ENCODE measurements around the gene PFKFB1.

The PFKFB1 gene

DNA sequence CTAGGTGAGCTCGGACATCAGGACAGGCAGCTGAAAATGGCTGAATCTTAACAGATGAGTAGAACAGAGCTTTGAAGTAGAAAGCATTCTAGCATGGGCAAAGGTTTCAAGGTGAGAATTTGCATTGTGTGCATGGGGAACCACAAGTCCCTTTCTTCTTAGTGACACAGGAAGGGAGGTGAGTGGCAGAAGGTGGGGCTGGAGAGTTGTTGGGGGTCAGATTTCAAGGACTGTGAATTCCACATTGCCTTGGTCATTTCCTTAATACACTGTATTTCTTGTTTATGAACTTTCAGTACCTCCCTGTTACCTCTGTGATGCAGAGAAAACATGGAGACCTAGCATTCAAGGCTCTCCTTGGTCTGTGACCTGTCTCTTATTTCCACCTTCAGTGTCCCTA, 10.2 kb upstream of the PFKFB1 start:
- peaks cover 3% of the 10 kb centered on the region for H3K27me3 ChIP-seq (ENCODE audit: insufficient read depth, low read depth, severe bottlenecking)
- TF ChIP-seq, protein P1, sequence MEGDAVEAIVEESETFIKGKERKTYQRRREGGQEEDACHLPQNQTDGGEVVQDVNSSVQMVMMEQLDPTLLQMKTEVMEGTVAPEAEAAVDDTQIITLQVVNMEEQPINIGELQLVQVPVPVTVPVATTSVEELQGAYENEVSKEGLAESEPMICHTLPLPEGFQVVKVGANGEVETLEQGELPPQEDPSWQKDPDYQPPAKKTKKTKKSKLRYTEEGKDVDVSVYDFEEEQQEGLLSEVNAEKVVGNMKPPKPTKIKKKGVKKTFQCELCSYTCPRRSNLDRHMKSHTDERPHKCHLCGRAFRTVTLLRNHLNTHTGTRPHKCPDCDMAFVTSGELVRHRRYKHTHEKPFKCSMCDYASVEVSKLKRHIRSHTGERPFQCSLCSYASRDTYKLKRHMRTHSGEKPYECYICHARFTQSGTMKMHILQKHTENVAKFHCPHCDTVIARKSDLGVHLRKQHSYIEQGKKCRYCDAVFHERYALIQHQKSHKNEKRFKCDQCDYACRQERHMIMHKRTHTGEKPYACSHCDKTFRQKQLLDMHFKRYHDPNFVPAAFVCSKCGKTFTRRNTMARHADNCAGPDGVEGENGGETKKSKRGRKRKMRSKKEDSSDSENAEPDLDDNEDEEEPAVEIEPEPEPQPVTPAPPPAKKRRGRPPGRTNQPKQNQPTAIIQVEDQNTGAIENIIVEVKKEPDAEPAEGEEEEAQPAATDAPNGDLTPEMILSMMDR (IDR thresholded peaks at IDR 0.05; ENCODE audit: low read depth, low read length), result no peak
- peaks cover 2% of the 10 kb centered on the region for H3K36me3 ChIP-seq
- no peak for DNase-seq
- no peaks in the 10 kb centered on the region for H3K9me3 ChIP-seq (ENCODE audit: severe bottlenecking)
- no peak overlapping the region for H3K27ac ChIP-seq
- H3K4me3 ChIP-seq (ENCODE audit: low read depth, low read length), result no peak overlapping the region

DNA sequence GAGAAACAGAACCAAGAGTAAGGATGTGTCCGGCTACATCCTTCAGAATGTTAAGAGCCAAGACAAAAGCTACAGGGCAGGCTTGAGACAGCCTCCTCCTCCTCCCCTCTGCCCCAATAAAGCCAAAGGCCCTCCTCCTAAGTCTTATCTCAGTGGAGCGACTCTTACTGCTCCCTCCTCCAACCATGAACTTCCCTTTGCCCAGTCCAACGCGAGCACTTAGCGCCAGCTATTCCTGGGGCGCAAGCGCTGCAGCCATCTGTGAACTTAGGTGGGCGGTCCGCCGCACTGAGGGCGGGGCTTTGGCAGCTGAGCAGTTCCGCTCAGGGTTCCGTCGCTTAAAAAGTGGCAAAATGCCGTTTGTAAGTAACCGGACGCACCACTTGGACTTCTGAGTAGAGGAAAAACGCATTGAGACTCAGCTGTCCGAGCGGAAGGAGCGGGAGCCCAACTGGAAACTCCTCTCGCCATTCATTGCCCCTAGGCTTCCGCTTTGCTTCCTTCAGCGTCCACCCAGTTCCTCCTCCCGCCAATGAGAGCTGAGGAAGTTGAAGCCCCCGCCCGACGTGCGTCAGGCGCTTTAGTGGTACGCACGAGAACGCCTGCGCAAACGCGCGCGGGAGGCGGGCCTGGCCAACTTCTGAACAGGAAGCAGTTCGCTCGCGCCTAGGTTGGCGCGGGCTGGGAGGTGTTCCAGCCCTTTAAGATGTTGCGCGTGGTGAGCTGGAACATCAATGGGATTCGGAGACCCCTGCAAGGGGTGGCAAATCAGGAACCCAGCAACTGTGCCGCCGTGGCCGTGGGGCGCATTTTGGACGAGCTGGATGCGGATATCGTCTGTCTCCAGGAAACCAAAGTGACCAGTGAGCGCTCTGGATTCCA, 6.0 kb upstream of the PFKFB1 start, which contains the start of gene APEX2:
Gene APEX2, plus strand, starts transcription at position 647 of the 882 bp plus-strand sequence. Its CDS starts 60 bp downstream, at position 707.
- Histone ChIP-seq H3K27me3 (ENCODE audit: insufficient read depth, low read depth, severe bottlenecking) (peaks cover 24% of the 10 kb centered on the region), H3K4me3 (ENCODE audit: low read depth, low read length) (peak within 1 kb of the TSS; percentile 76), H3K9me3 (ENCODE audit: severe bottlenecking) (no peaks in the 10 kb centered on the region), H3K27ac (peak within 1 kb of the TSS; percentile 87), H3K36me3 (peaks cover 2% of the 10 kb centered on the region)
- peak; percentile 88 for DNase-seq
- TF ChIP-seq, protein P1 (IDR thresholded peaks at IDR 0.05; ENCODE audit: low read depth, low read length), result no peak

DNA sequence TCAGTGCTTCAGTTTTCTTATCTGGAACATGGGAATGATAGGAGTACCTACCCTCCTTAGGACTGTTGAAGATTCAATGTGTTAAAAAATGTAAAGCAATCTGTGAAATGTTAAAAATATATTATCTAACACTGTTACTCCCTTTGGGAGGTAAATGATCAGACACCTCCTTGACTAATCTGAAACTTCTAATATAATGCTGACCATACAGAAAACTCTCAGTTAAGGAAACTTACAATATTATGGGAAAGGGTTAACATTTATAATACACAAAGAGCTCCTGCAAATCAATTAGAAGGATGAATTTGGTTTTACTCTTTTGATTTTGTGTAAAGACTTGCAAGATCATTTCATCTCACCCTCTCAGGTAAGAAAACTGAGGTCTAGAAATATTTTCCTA, 1.6 kb upstream of the PFKFB1 start:
- TF ChIP-seq, protein P1 (IDR thresholded peaks at IDR 0.05; ENCODE audit: low read depth, low read length), result no peak
- Histone ChIP-seq H3K9me3 (ENCODE audit: severe bottlenecking) (no peaks in the 10 kb centered on the region), H3K27ac (no peak overlapping the region), H3K4me3 (ENCODE audit: low read depth, low read length) (no peak overlapping the region), H3K36me3 (no peaks in the 10 kb centered on the region), H3K27me3 (ENCODE audit: insufficient read depth, low read depth, severe bottlenecking) (peaks cover 54% of the 10 kb centered on the region)
- no peak for DNase-seq

DNA sequence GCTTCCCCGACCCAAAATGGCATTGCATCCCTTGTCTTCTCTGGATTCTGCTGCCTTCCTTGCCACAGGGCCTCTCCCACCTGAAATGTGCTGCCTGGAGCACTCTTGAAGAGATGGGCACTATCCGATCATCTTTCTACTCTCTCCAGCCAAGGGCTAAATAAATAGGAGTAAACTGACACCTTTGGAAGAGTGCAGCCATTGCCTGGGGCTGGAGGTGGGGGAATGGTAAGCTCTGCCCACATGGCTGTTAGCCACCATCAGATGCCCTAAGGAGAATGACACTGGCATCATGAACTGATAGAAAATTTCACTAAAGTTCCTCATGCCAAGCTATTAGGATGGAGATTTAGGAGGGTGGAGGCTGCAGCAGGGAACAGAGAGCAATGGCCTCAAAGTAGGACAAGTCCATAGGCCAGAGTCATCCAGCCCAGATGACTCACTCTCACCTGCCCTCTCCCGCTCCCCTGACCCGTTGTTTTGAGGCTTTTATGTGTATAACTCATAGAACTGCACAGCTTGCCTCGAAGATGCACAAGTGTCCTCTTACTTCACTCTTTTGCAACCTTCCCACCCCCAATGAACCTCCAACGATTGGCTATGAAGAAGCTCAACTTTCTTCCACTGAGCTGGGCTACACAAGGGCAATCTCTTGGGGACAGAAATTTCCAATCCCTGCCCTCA, 822 bp upstream of the PFKFB1 start:
- DNase-seq, result no peak
- H3K36me3 ChIP-seq, result no peaks in the 10 kb centered on the region
- no peaks in the 10 kb centered on the region for H3K9me3 ChIP-seq (ENCODE audit: severe bottlenecking)
- no peak overlapping the region for H3K27ac ChIP-seq
- peaks cover 58% of the 10 kb centered on the region for H3K27me3 ChIP-seq (ENCODE audit: insufficient read depth, low read depth, severe bottlenecking)
- TF ChIP-seq, protein P1 (IDR thresholded peaks at IDR 0.05; ENCODE audit: low read depth, low read length), result no peak
- no peak overlapping the region for H3K4me3 ChIP-seq (ENCODE audit: low read depth, low read length)

DNA sequence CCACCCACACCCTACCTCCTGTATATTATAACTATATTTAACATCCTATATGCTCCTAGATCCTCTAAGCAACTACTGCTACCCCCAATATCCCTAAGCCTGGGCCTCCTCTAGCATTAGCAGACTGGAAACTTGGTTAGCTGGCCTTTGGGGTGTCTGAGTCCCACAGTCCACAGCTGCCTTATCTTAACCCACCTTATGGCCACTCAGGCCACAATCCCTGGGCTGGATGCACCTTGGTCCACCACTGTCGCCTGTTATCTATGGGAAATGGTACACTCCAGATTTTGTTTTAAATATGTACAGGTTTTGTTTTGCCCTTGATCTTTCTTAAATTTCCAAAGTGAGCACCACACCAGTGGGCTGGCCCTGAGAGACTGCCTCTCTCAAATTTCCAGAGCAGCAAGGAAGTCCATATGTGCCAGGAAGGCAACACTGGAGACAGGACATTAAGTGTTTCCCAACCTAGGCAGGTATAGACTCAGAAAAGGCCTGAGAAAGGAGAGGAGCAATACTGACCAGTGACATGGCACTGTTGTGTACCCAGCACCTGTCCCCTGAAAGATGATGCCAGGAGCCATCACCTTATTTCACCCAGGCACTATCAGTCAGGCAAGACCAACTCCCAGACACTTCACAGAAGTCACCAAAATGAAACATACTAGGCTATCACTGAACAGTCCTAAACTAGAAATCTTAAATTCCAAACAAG, 921 bp downstream of the PFKFB1 start:
- Histone ChIP-seq H3K36me3 (no peaks in the 10 kb centered on the region), H3K4me3 (ENCODE audit: low read depth, low read length) (no peak overlapping the region), H3K9me3 (ENCODE audit: severe bottlenecking) (no peaks in the 10 kb centered on the region), H3K27ac (no peak overlapping the region), H3K27me3 (ENCODE audit: insufficient read depth, low read depth, severe bottlenecking) (peaks cover 58% of the 10 kb centered on the region)
- DNase-seq, result no peak
- TF ChIP-seq, protein P1 (IDR thresholded peaks at IDR 0.05; ENCODE audit: low read depth, low read length), result no peak
